HG03095 (cell line): Measurements from ENCODE around the gene CHCHD3.

Source experiments
- ATAC-seq: cut with Tn5 transposase; IDR thresholded peaks from one replicate; pipeline ENCODE4 v1.9.1; 2021; ENCODE audit warnings: moderate library complexity; ENCODE audit not compliant: unreplicated experiment

Gene CHCHD3

GRCh38 chr7:132830941-132831340 lies 250.9 kb downstream of the CHCHD3 start:
- ATAC-seq = no peak

- no peak for ATAC-seq
Measured at GRCh38 chr7:132828502-132828901, 253.4 kb downstream of the CHCHD3 start.

GRCh38 chr7:132825932-132826835 lies 255.7 kb downstream of the CHCHD3 start:
- no peak for ATAC-seq

DNA sequence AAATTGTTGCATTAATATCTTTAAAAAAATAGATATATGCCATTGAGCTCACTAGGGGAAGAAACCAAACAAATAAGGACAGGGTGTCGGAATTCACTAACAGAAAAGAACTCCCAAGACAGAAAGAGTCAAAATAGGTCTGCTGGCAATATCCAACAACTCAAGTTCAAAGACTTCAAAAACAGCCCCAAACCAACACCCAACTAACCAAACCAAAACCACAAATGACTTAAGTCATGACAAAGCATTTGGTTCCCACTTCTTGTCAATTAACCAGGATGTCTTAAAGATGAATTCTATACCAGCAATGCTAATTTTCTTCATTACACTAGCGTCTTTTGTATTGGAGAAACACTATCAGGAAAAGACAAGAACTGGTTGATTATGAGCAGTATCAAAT lies 256.7 kb downstream of the CHCHD3 start:
- ATAC-seq = no peak

DNA sequence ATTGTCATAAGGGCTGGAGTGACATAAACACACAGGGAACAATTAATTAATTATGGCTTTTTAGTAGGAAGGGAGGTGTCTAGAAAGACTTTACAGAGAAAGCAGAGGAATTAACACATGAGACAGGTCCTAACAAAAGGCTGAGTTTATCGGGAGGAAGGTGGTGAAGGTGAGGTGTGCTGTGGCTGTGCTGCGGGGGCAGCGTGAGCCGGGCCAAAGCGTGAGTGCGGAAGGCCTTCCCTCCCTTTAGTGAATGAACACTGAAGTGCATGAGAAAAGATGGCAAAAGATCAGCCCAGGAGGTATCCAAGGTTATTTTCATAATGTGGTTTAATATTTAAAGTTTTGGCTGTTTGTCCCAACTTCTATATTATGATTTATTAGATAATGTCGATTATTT lies 262.2 kb downstream of the CHCHD3 start:
- ATAC-seq = no peak

GRCh38 chr7:132817949-132818348 lies 263.9 kb downstream of the CHCHD3 start:
- no peak for ATAC-seq

GRCh38 chr7:132815696-132816311 lies 266.1 kb downstream of the CHCHD3 start:
- no peak for ATAC-seq

- ATAC-seq = no peak
Measured at GRCh38 chr7:132815130-132815529, 266.8 kb downstream of the CHCHD3 start.

GRCh38 chr7:132810561-132810960 lies 271.3 kb downstream of the CHCHD3 start:
- ATAC-seq = no peak

DNA sequence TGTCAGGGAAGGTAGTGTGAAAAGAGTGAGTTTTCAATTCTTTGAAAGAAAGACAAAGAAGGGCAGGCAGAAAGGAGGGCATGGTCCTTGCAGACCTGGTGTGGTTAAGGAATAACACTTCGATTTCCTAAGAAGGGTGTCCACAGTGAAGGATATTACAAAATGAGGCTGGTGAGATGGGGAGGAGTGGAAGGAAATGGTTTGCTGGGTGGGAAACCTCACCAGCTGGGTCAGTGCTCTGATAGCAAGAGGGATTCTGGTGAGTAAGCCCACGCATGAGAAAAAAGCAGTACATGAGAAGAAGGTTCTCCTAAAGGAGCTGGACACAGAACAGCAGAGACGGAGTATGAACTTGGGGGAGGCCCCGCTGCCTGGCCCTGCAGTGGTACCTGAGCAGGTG lies 275.1 kb downstream of the CHCHD3 start:
- no peak for ATAC-seq

- no peak for ATAC-seq
Measured at GRCh38 chr7:132805766-132806165, 276.1 kb downstream of the CHCHD3 start.

DNA sequence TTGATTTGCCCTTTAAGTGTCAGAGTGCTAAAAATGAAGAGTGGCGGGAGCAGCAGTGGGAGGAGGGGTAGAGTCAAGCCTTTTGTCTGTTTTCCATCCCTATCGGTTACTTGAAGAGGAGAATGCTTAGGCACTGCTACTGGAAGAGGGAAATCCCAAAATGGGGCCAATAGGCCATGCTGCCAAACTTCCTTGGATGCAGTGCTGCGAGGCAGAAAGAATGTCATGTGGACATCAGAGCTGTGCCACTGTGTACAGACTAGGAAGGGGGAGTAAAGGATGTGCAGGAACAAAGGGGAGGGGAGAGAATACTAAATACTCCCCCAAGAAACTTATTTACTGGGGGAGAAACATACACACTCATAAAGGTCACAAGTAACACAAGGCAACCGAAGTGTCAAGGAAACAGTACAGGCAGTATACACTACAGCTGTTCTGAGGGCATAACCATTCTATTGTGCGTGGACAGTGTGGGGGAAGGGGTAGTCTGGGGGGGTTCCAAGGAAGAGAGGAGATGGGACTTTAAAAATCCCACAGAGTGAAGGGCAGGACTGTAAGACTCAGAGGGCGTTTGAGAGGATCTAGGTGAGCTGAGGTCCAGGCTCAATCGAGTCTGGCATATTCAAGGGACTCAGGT lies 276.9 kb downstream of the CHCHD3 start:
- no peak for ATAC-seq

GRCh38 chr7:132800522-132800921 lies 281.4 kb downstream of the CHCHD3 start:
- no peak for ATAC-seq

- no peak for ATAC-seq
Measured at GRCh38 chr7:132799081-132799413, 282.8 kb downstream of the CHCHD3 start.

DNA sequence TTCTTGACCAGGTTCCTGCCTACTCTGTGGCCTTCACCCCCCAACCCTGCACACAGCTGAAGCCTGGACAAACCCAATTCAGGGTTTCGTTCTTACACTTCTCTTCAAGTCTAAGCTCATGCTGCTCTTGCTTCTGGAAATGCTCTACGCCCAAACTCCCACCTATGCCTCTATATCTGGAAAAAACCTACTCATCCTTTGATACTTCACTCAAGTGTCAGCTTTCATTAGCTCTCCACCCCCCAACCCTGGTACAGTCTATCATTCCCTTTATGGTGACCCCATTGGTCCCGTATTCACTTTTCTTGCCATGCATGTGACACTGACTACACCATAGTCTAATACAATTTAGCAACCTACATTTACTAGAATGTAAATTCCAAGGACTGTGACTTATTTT lies 284.7 kb downstream of the CHCHD3 start:
- no peak for ATAC-seq

DNA sequence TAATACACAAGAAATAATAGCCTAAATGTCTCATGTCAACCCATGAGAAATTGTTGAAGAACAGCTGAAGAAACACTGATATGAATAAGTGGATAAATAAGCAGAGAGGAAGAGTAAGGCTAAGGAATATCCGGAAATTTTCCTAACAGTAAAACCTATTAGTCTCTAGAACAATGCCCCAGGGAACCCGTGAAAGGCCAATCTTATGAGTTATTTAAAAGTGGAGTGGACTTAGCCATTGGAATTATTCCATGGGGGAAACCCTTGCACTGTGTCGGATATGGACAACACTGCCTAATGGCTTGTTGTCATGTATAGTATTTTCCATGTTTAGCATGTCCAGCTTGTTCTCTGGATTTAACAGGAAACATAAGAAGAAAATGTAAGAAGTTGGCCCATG lies 288.4 kb downstream of the CHCHD3 start:
- no peak for ATAC-seq

GRCh38 chr7:132791036-132791435 lies 290.9 kb downstream of the CHCHD3 start:
- no peak for ATAC-seq

DNA sequence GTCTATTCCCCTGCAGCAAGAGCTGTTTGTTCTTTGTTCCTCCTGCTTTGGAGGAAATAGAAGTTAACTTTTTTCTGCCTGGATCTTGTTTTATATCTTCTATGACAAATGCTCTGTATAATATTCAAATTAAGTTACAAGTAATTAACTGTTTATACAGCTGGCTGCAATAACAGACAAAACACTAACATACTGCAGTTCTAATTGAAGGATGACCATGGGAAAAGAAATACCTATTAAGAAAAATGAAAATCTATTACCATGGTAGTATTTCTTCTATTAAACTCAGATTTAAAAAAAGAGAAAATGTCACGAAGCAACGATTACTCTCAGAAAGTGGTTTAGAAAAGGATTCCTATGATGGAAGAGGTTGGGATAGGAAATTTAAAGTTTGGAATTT lies 291.8 kb downstream of the CHCHD3 start:
- no peak for ATAC-seq

- no peak for ATAC-seq
Measured at GRCh38 chr7:132789281-132789680, 292.6 kb downstream of the CHCHD3 start.

GRCh38 chr7:132785870-132786269 lies 296.0 kb downstream of the CHCHD3 start:
- ATAC-seq = no peak

GRCh38 chr7:132784406-132784805 lies 297.5 kb downstream of the CHCHD3 start:
- no peak for ATAC-seq

DNA sequence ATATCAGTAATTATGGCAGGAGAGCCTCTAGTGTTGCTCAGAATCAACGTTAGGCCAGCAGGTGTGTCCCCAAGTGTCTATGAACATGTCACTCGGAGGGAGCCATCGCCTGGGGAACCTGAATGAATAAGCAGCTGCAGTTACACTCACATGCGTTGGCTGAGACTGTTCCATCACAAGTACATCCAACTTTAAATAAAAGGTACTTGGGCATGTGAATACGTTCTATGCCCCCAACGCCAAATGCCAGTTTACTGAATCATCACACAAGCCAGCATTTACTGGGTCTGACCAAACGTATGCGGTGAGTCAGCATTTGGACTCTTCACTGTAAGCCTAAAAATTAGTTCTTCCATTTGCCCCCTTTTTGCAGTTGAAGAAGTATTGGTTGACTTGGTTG lies 298.1 kb downstream of the CHCHD3 start:
- ATAC-seq = no peak
